Endometrial microvascular endothelial cells (primary cell): ENCODE data around the gene PSMA6. TPM values are rescaled to one million over a fixed set of nuclear protein-coding genes. Genes with fewer than 3 reads are reported as not detected.
"Not testable (repeated sequence)": the region's sequence is repeated elsewhere in the genome, so short reads cannot be mapped to it uniquely, and the experiment has no call there.

Experiments
- in situ Hi-C: cut with HindIII; loops from 2 replicates; pipeline ENCODE4 v1.10.0; 2017; ENCODE audit warnings: low sequenced_read_pairs, low pct_unique_long_range_greater_than_20kb; ENCODE audit errors: inconsistent ontology term
- total RNA-seq: library from RNA; depleted of rRNA; stranded (reverse); fragments of >200 nt; gene quantifications from one replicate; pipeline ENCODE4 v1.2.3, GENCODE V29; 2015; ENCODE audit errors: inconsistent ontology term

PSMA6 gene
- total RNA-seq, 1 donor from 2014 or later, result 361 TPM

GRCh38 chr14:35279369-35279768 is 12.8 kb upstream of the PSMA6 start:
- in situ Hi-C loops, result no loop called here

DNA sequence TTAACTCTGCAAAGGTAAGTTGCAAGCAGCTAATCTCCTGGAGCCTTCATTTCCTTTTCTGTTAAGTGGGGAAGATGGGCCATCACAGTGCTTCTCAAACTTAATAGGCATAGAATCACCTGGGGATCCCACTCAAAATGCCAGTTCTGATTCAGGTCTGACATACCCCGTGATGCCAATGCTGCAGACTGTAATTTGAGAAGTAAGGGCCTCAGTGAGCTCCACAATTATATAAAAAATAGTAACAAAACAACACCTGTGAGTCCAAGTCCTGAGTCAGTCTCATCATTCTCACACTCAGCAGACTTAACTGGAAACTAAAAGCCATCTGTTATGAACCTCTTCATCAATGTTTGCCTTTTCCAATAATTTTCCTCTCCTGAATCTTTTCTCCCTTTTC is 10.8 kb upstream of the PSMA6 start:
- in situ Hi-C loops, result no loop called here

GRCh38 chr14:35284506-35284905 is 7.7 kb upstream of the PSMA6 start:
- in situ Hi-C loops, result no loop called here

DNA sequence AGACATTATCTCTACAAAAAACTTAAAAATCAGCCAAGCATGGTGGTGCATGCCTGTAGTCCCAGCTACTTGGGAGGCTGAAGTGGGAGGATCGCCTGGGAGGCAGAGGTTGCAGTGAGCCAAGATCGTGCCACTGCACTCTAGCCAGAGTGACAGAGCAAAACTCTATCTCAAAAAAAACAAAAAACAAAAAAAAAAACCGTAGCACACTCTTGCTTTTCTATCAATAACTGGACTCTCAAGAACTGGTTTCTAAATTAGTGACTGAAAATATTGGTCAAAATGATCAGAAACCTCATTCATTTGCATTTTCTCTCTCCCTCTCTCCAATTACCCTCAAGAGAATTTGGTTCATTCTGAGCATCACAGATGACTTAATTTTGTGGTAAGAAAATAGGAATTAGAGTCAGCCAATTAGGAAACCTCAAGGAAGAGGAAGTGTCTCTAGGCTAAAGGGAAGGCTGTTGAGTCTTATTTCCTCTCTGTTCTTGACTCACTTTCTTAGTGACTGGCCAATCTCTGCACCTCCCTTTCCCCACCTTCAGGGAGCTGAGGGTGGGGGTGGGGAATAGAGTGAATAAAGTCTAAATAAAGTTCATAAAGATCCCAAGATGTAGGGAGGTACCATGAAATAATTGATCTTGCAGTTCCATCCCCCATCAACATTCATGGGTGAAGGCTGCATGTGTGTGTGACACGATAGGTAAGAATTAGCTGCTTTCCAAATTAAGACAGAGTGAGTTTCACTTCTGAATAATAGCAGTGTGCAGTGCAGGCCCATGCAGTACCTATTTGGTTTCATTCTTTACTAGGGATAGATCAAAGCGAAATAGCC is 6.8 kb upstream of the PSMA6 start:
- in situ Hi-C loops, result no loop called here

- in situ Hi-C loops, result no loop called here
These were observed 6.1 kb upstream of the PSMA6 start for GRCh38 chr14:35286003-35286600.

DNA sequence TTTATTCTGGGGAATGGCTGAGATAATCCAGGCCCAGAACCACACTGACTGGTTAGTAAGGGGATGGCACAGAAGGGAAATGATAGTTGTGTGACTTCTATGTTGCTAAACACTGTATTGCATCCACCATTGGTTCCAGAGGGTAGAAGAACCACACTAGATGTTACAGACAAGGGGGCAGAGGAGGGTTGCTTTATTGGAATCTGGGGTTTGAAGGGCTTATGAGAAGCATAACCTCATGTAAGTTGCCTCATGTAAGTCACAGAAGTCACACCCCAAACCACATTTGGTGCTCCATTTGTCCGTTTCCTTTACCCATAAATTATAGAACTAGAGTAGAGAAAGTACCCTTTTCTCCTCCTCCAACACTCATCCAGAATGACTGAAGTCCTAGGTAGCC is 5.5 kb upstream of the PSMA6 start:
- in situ Hi-C loops, result no loop called here

DNA sequence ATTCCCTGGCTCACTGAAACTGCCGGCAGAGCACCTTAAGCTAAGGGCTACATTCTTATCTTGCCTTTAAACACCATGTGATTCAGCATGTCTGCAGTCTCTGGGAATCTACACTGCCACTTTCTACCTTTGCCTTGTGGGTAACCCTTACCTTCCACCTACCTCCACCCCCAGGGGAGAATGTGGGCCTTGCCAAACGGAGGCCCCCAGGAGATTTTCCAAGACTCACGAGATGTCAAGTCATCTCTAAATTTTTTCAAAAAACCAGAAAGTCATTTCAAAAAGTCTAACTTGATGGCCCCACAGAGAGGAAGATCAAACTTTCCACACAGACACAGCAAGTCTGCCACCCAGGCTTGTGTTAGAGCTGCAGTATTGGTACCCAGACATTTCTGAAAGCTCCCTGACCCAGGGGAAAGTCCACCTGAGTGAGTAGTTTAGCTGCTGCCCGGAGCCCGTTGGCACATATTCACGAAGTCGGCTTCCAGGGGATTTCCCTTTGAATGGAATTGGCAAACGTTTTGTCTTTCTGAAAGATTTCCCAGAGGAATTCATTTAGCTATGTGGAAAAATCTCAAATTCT is 4.7 kb upstream of the PSMA6 start:
- in situ Hi-C loops, result no loop called here

- in situ Hi-C loops, result no loop called here
These were observed 2.6 kb upstream of the PSMA6 start for GRCh38 chr14:35289623-35290022.

GRCh38 chr14:35292770-35293561 is 784 bp downstream of the PSMA6 start:
- in situ Hi-C loops, result no loop called here

GRCh38 chr14:35295845-35296161 is 3.6 kb downstream of the PSMA6 start:
- in situ Hi-C loops, result no loop called here

DNA sequence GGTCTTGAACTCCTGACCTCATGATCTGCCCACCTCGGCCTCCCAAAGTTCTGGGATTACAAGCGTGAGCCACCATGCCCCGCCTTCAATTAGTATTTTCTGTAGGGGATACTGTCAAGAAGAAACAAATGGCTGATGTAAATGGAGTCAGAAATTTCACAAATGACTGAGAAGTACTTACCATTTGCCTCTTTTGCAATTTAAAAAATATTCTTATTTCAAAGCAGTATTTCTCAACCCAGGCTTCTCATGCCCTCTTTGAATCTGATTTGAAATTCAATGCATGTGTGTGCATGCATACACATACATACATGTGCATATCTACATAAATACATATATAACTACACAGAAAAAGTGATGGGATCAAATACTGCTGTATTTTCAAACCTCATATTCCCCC is 4.4 kb downstream of the PSMA6 start:
- in situ Hi-C loops, result no loop called here

GRCh38 chr14:35297706-35298105 is 5.5 kb downstream of the PSMA6 start:
- in situ Hi-C loops, result no loop called here

DNA sequence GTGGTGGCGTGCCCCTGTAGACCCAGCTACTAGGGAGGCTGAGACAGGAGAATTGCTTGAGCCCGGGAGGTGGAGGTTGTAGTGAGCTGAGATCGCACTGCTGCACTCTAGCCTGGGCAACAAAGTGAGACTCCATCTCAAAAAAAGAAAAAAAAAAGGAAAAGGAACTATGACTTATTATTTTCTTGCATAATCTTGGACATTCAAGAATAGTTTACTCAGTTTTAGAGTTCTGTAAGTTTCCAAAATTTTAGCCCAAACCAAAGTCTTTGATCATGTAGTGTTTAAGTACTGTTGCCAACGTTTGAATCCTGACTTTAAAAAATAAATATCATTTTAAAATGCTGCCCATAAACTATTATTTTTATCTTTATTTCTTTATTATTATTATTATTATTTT is 6.2 kb downstream of the PSMA6 start:
- in situ Hi-C loops, result no loop called here

DNA sequence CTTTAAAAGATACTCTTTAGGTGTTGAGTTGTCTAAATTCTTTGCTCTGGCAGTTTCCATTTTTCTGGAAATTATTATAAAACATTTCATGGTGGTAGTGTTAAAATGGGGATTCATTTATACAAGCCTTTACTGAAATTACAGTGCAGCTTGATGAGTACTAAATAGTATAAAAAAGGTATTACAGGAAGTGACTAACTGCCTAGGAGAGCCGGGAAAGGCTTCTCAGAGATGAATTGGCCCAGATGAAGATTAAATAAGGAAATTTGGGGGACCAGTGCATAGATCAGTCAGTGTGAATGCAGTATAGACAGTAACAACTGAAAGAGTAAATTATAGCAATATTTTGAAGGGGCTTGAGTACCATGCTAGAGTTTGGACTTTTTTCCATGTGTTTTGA is 7.5 kb downstream of the PSMA6 start:
- in situ Hi-C loops, result no loop called here

DNA sequence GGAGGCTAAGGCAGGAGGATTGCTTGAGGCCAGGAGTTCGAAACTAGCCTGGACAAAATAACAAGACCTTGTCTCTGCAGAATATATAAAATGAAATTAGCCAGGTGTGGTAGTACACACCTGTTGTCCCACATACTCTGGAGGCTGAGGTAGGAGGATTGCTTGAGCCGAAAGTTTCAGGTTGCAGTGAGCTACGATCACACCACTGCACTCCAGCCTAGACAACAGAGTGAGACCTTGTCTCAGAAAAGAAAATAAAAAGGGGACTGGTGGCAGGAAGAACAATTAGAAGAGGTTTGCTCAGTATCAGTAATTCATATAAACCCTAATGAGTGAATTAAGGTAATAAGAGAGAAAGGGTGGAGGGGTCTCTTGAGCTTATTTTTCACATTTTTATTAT is 8.0 kb downstream of the PSMA6 start:
- in situ Hi-C loops, result no loop called here

GRCh38 chr14:35301334-35301733 is 9.2 kb downstream of the PSMA6 start:
- in situ Hi-C loops, result not testable (repeated sequence)

DNA sequence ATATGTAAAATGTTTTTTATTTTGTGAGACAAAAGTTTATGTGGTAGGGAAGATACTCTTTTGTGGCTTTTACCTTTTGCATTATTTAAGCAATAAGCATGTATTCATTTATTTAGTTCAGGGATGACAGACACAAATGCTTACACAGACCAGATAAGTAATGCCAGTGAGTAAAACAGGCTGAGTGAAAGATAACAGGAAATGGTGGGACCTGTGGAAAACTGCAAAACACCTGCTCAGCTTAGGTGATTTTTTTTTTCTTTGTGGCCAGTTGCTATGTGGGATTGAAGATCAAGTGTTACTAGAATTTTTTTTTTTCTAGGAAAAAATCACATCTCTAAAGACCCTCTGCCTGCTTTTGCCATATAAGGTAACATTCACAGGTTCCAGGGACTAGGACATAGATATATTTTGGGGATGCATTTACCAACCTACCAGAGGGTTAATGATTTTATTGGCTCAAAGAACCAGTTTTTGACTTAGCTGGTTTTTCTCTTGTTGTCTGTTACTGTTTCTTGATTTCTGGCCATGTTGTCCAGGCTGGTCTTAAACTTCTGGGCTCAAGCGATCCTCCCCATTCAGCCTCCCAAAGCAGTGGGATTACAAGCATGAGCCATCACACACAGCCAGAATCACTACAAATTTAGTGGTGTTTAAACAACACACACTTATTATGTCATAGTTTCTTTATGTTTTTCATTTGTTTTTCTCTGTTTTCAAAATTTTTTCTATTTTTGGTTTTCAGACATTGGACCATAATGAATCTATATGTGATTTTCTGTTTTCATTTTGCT is 9.8 kb downstream of the PSMA6 start:
- in situ Hi-C loops, result no loop called here

DNA sequence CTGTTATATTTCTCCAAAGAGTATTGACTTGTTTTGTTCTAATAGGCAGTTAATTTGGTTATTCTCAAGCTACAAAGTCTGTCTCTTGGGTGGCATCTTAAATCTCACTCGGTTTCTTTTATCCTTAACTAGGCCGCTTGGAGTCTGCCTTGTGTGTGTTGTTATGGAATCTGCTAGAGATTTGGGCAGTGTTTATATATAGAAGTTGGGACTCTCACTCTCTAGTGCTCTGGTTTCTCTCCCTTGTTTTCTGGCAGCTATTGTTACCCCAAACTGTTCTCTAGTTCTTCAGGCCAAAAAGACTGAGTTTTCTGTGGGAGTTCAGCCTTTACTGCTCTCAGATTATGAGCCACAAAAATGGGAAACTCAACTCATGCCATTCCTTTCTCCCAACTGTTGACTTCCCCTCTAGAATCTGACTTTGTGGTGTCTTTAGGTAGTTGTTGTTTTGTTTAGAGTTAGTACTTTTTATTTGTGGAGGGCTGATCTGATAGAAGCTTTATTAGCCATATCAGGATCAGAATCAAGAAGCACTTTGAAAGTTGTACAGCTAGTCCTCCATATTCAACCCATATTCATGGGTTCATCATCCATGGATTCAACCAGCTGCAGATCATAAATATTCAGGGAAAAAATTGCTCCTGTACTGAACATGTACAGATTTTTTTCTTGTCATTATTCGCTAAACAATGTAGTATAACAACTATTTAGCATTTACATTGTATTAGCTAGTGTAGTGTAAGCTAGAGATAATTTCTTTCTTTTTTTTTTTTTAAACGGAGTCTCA is 11.2 kb downstream of the PSMA6 start:
- in situ Hi-C loops, result no loop called here
